ENCODE data around the gene FGB. TPM values are rescaled to one million over a fixed set of nuclear protein-coding genes. Genes with fewer than 3 reads are reported as not detected.

Gene FGB
- total and polyA plus RNA-seq, 2 donors (not counting 3 experiments of a cell fraction or from before 2014, with no cell fraction given), result not detected

- ChIA-PET CTCF (no interaction called here), POLR2A (no interaction called here)
- Histone ChIP-seq H3K36me3 (ENCODE audit: control insufficient read depth in 2 of 2, extremely low read depth in 1 of 2, insufficient read depth in 2 of 2, low read length in 2 of 2) (no peaks in the 10 kb centered on the region), H3K27ac (ENCODE audit: insufficient read depth, low read depth, low read length) (no peak overlapping the region), H3K4me1 (ENCODE audit: control insufficient read depth, extremely low read depth, insufficient read depth, low read length) (no peaks in the 10 kb centered on the region), H3K9me3 (replicated peaks; ENCODE audit: control insufficient read depth, insufficient read depth, low read length) (no peaks in the 10 kb centered on the region), H3K4me2 (ENCODE audit: insufficient read depth, low read length) (no peak overlapping the region), H4K20me1 (replicated peaks; ENCODE audit: control insufficient read depth, extremely low read depth, insufficient read depth, low read length) (no peaks in the 10 kb centered on the region), H2AFZ (ENCODE audit: low read depth, low read length) (no peak overlapping the region), H3K9ac (replicated peaks; ENCODE audit: extremely low read depth, insufficient read depth, low read length) (no peak overlapping the region), H3K9me1 (replicated peaks; ENCODE audit: control insufficient read depth, extremely low read depth, insufficient read depth, low read length) (no peaks in the 10 kb centered on the region), H3K4me3 (replicated peaks in 1 of 3; ENCODE audit: insufficient read depth in 1 of 3, low read depth in 1 of 3, low read length in 3 of 3) (no peak overlapping the region), H3K27me3 (ENCODE audit: control insufficient read depth in 2 of 2, insufficient read depth in 2 of 2, low read length in 2 of 2) (peaks cover 0 to 2% of the 10 kb centered on the region in 2 experiments), H3K79me2 (ENCODE audit: control insufficient read depth, insufficient read depth, low read length) (no peaks in the 10 kb centered on the region)
- no peak for FAIRE-seq
- TF ChIP-seq JUN (IDR thresholded peaks at IDR 0.05; ENCODE audit: borderline replicate concordance, insufficient read depth, insufficient read length, low read depth) (no peak), FOS (IDR thresholded peaks at IDR 0.05; ENCODE audit: borderline replicate concordance, insufficient read depth, low read length) (no peak), POLR2A (IDR thresholded peaks at IDR 0.05; ENCODE audit: low read depth, low read length) (no peak), CTCF (IDR thresholded peaks at IDR 0.05; ENCODE audit: extremely low read depth in 1 of 2, insufficient read depth in 1 of 2, low read depth in 1 of 2, low read length in 2 of 2) (no peak), POLR2AphosphoS5 (IDR thresholded peaks at IDR 0.05; ENCODE audit: insufficient read depth, low read depth, low read length) (no peak), GATA2 (IDR thresholded peaks at IDR 0.05; ENCODE audit: insufficient read depth, insufficient read length, low read depth, low read length) (no peak), EZH2 (IDR thresholded peaks at IDR 0.05; ENCODE audit: borderline replicate concordance, low read depth, low read length, severe bottlenecking) (no peak), MYC (IDR thresholded peaks at IDR 0.05; ENCODE audit: low read depth, low read length) (no peak)
- TF ChIP-seq, protein P1, sequence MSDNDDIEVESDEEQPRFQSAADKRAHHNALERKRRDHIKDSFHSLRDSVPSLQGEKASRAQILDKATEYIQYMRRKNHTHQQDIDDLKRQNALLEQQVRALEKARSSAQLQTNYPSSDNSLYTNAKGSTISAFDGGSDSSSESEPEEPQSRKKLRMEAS (IDR thresholded peaks at IDR 0.05; ENCODE audit: insufficient read depth, insufficient read length), result no peak
- no TSS peak for BruUV-seq (replicated peaks)
- intact Hi-C loops (cut with micrococcal nuclease) (no loop called here), dilution Hi-C loops (cut with MboI; ENCODE audit: extremely low pct_ligation_motif_present, low sequenced_read_pairs) (no loop called here)
- DNase-seq (ENCODE audit: low read depth, low spot score), result no peak
Observed at GRCh38 chr4:154578919-154579318, 16.1 kb downstream of the FGB start.

Data from endothelial cell of umbilical vein (primary cell).